CD14-positive monocyte (primary cell): ENCODE results near the gene EFCAB13. TPM values are rescaled to one million over a fixed set of nuclear protein-coding genes. Genes with fewer than 3 reads are reported as not detected.

Experiments
- DNase-seq, 3 donors: peaks; one replicate each; pipeline ENCODE4 v3.0.0-alpha.2; 2011 to 2022
- H2AFZ ChIP-seq: 2 replicates; pipeline ENCODE4 v1.6.0; 2012; ENCODE audit warnings: mild to moderate bottlenecking, low read depth, low read length, inconsistent platforms; ENCODE audit not compliant: insufficient read depth, poor library complexity, severe bottlenecking
- H3K27ac ChIP-seq, 2 donors: 1 replicate in 1 of 2; 2 replicates in 1 of 2; pipeline ENCODE4 v1.5.1; 2012 to 2013; ENCODE audit warnings: low read length in 2 of 2, control low read depth in 1 of 2, inconsistent platforms in 1 of 2, low read depth in 1 of 2, mild to moderate bottlenecking in 1 of 2
- H3K27me3 ChIP-seq, 2 donors: one replicate each; pipeline versions ENCODE4 v1.6.0 to v1.6.1; 2011 to 2013; ENCODE audit warnings: low read length in 2 of 2; ENCODE audit not compliant: control insufficient read depth in 2 of 2, insufficient read depth in 2 of 2
- H3K36me3 ChIP-seq, 2 donors: replicated peaks in 1 of 2; 1 replicate in 1 of 2; 2 replicates in 1 of 2; pipeline versions ENCODE4 v1.5.1 to v1.6.1; 2012 to 2013; ENCODE audit warnings: low read length in 2 of 2, control low read depth in 1 of 2, inconsistent platforms in 1 of 2, mild to moderate bottlenecking in 1 of 2; ENCODE audit not compliant: insufficient read depth in 2 of 2, control insufficient read depth in 1 of 2
- H3K4me1 ChIP-seq, 2 donors: 1 replicate in 1 of 2; 2 replicates in 1 of 2; pipeline versions ENCODE4 v1.5.1 to v1.6.1; 2012 to 2013; ENCODE audit warnings: low read length in 2 of 2, control low read depth in 1 of 2, inconsistent platforms in 1 of 2, mild to moderate bottlenecking in 1 of 2, moderate library complexity in 1 of 2; ENCODE audit not compliant: insufficient read depth in 2 of 2, control insufficient read depth in 1 of 2
- H3K4me2 ChIP-seq: replicated peaks from 2 replicates; pipeline ENCODE3; 2012; ENCODE audit warnings: low read length, moderate library complexity, mild to moderate bottlenecking; ENCODE audit not compliant: poor library complexity, severe bottlenecking; ENCODE audit errors: extremely low read depth
- H3K4me3 ChIP-seq, 3 experiments: fragments of 200-600 bp in 1 of 3; sonication (generic) in 1 of 3; replicated peaks in 1 of 3; 1 replicate in 2 of 3; 2 replicates in 1 of 3; pipeline ENCODE4 v1.5.1; 2011 to 2013; ENCODE audit warnings: low read length in 3 of 3, mild to moderate bottlenecking in 3 of 3, control low read depth in 2 of 3, low read depth in 2 of 3, inconsistent platforms in 1 of 3, moderate library complexity in 1 of 3
- H3K79me2 ChIP-seq: 2 replicates; pipeline ENCODE4 v1.6.0; 2012; ENCODE audit warnings: mild to moderate bottlenecking, control low read depth, inconsistent platforms, low read length, moderate library complexity; ENCODE audit not compliant: insufficient read depth
- H3K9ac ChIP-seq: 2 replicates; pipeline ENCODE4 v1.6.0; 2017; ENCODE audit warnings: low read length, mild to moderate bottlenecking; ENCODE audit not compliant: insufficient read depth, poor library complexity, severe bottlenecking
- H3K9me3 ChIP-seq, 2 donors: replicated peaks in 1 of 2; 1 replicate in 1 of 2; 2 replicates in 1 of 2; pipeline versions ENCODE4 v1.5.1 to v1.6.1; 2012 to 2013; ENCODE audit warnings: low read length in 2 of 2, control low read depth in 1 of 2; ENCODE audit not compliant: control insufficient read depth in 1 of 2, insufficient read depth in 1 of 2
- H4K20me1 ChIP-seq: 2 replicates; pipeline ENCODE4 v1.6.0; 2012; ENCODE audit warnings: mild to moderate bottlenecking, low read length, control low read depth, moderate library complexity; ENCODE audit not compliant: insufficient read depth
- H3K27ac Mint-ChIP-seq, 7 donors: one replicate each; pipeline ENCODE4 v1.8.0; 2020; ENCODE audit warnings: mild to moderate bottlenecking in 7 of 7, mixed read lengths in 7 of 7, moderate library complexity in 6 of 7, inconsistent platforms in 2 of 7
- H3K27me3 Mint-ChIP-seq, 3 donors: one replicate each; pipeline ENCODE4 v1.8.0; 2021 to 2022; ENCODE audit warnings: low read depth in 3 of 3, mild to moderate bottlenecking in 3 of 3, mixed read lengths in 3 of 3, moderate library complexity in 3 of 3, inconsistent platforms in 1 of 3
- H3K36me3 Mint-ChIP-seq, 2 donors: one replicate each; pipeline ENCODE4 v1.8.0; 2020; ENCODE audit warnings: mixed read lengths in 2 of 2, inconsistent platforms in 1 of 2, mild to moderate bottlenecking in 1 of 2
- H3K4me1 Mint-ChIP-seq: one replicate; pipeline ENCODE4 v1.8.0; 2020; ENCODE audit warnings: mild to moderate bottlenecking, mixed read lengths
- H3K4me3 Mint-ChIP-seq, 2 donors: one replicate each; pipeline ENCODE4 v1.8.0; 2020; ENCODE audit warnings: mild to moderate bottlenecking in 2 of 2, mixed read lengths in 2 of 2, moderate library complexity in 1 of 2
- H3K9me3 Mint-ChIP-seq, 7 donors: one replicate each; pipeline ENCODE4 v1.8.0; 2020 to 2022; ENCODE audit warnings: mixed read lengths in 7 of 7, mild to moderate bottlenecking in 6 of 7, moderate library complexity in 6 of 7, inconsistent platforms in 2 of 7
- CTCF ChIP-seq: fragments of 200-600 bp; IDR thresholded peaks from one replicate; pipeline ENCODE4 v1.8.0; 2022; ENCODE audit warnings: antibody characterized with exemption, mild to moderate bottlenecking
- WGBS: methylation state at CpG from one replicate; pipeline ENCODE4 v1.1.5; 2013; ENCODE audit warnings: missing lambda C conversion rate; ENCODE audit not compliant: insufficient coverage; 5-methylcytosine and 5-hydroxymethylcytosine counted together
- intact Hi-C, 2 donors: fragments of 100-400 bp; cut with micrococcal nuclease; formaldehyde crosslinking; loops; one replicate each; pipeline versions ENCODE4 v1.15.0 to v1.15.1; 2023
- polyA plus RNA-seq, 3 donors: library from polyadenylated mRNA; depleted of rRNA in 1 of 3; unstranded in 2 of 3; stranded (reverse) in 1 of 3; fragments of 300-500 nt in 2 of 3; fragments of >200 nt in 1 of 3; fragmentation: Illumina TruSeq in 2 of 3; gene quantifications; 1 replicate in 2 of 3; 2 replicates in 1 of 3; pipeline ENCODE4 v1.2.3, GENCODE V29; 2012 to 2021

EFCAB13 gene
- polyA plus RNA-seq, 3 donors = 1.0 to 5.7 (median 3.5) TPM

- Mint-ChIP-seq H3K9me3 (peaks cover 0 to 7% (median 0%) of the 10 kb centered on the region in 7 donors), H3K4me1 (no peaks in the 10 kb centered on the region), H3K4me3 (no peak overlapping the region), H3K36me3 (no peaks in the 10 kb centered on the region), H3K27me3 (peaks cover 0 to 2% (median 0%) of the 10 kb centered on the region in 3 donors), H3K27ac (no peak overlapping the region)
- Histone ChIP-seq H3K9ac (no peak overlapping the region), H3K4me1 (no peaks in the 10 kb centered on the region), H3K79me2 (no peaks in the 10 kb centered on the region), H3K4me2 (no peak overlapping the region), H3K27me3 (no peaks in the 10 kb centered on the region), H3K9me3 (no peaks in the 10 kb centered on the region), H3K4me3 (no peak overlapping the region), H2AFZ (no peak overlapping the region), H3K27ac (no peak overlapping the region), H3K36me3 (no peaks in the 10 kb centered on the region), H4K20me1 (no peaks in the 10 kb centered on the region)
- intact Hi-C loops = no loop called here
- WGBS = no CpG with 5 or more reads among the region's 1 CpG
- no peak for DNase-seq
- TF ChIP-seq CTCF = no peak
Measured at GRCh38 chr17:47400333-47400732, 76.6 kb downstream of the EFCAB13 start.

GRCh38 chr17:47401100-47401499 is 77.3 kb downstream of the EFCAB13 start:
- TF ChIP-seq CTCF = no peak
- Histone ChIP-seq H3K79me2 (no peaks in the 10 kb centered on the region), H2AFZ (no peak overlapping the region), H3K27me3 (no peaks in the 10 kb centered on the region), H3K36me3 (no peaks in the 10 kb centered on the region), H3K27ac (no peak overlapping the region), H3K9ac (no peak overlapping the region), H3K4me1 (no peaks in the 10 kb centered on the region), H4K20me1 (no peaks in the 10 kb centered on the region), H3K4me3 (no peak overlapping the region), H3K9me3 (no peaks in the 10 kb centered on the region), H3K4me2 (no peak overlapping the region)
- Mint-ChIP-seq H3K4me3 (no peak overlapping the region), H3K4me1 (no peaks in the 10 kb centered on the region), H3K36me3 (no peaks in the 10 kb centered on the region), H3K27ac (no peak overlapping the region), H3K27me3 (peaks cover 0 to 2% (median 0%) of the 10 kb centered on the region in 3 donors), H3K9me3 (peaks cover 0 to 7% (median 0%) of the 10 kb centered on the region in 7 donors)
- intact Hi-C loops = no loop called here
- DNase-seq = no peak
- WGBS = no CpG with 5 or more reads among the region's 2 CpGs
